Measurements from ENCODE around the gene OAT.

GRCh38 chr10:124375353-124375614, 43.4 kb downstream of the OAT start:
- TF ChIP-seq CTCF (IDR thresholded peaks at IDR 0.05) (no peak), POLR2A (IDR thresholded peaks at IDR 0.05) (no peak)
